GM12875 (cell line): ENCODE results near the gene SKAP1.
A peak's percentile ranks its signal among the peaks of the same experiment; 100 is the strongest.

Experiments used
- H3K4me3 ChIP-seq: one replicate; pipeline ENCODE4 v1.5.1; 2011; ENCODE audit warnings: low read depth, low read length, control low read depth
- TF ChIP-seq, protein P1 (sequence below): IDR thresholded peaks from 2 replicates; pipeline ENCODE4 v1.5.1; 2011; ENCODE audit warnings: low read depth, mild to moderate bottlenecking, control low read depth, inconsistent platforms, low read length, moderate library complexity, borderline replicate concordance; ENCODE audit not compliant: insufficient read depth

Gene SKAP1

DNA sequence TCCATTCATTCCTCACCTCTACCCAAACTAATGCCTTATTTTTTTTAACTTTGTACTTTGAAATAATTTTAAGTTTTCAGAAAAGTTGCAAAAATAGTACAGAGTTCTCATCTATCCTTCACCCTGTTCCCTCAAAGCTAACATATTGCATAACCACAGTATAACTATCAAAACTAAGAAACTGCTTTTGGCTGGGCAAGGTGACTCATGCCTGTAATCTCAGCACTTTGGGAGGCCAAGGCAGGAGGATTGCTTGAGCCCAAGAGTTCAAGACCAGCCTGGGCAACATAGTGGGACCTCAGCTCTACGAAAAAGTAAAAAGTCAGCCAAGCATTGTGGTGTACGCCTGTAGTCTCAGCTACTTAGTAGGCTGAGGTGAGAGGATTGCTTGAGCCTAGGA, 147.7 kb downstream of the SKAP1 start:
- TF ChIP-seq, protein P1, sequence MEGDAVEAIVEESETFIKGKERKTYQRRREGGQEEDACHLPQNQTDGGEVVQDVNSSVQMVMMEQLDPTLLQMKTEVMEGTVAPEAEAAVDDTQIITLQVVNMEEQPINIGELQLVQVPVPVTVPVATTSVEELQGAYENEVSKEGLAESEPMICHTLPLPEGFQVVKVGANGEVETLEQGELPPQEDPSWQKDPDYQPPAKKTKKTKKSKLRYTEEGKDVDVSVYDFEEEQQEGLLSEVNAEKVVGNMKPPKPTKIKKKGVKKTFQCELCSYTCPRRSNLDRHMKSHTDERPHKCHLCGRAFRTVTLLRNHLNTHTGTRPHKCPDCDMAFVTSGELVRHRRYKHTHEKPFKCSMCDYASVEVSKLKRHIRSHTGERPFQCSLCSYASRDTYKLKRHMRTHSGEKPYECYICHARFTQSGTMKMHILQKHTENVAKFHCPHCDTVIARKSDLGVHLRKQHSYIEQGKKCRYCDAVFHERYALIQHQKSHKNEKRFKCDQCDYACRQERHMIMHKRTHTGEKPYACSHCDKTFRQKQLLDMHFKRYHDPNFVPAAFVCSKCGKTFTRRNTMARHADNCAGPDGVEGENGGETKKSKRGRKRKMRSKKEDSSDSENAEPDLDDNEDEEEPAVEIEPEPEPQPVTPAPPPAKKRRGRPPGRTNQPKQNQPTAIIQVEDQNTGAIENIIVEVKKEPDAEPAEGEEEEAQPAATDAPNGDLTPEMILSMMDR, result no peak
- H3K4me3 ChIP-seq, result no peak overlapping the region

DNA sequence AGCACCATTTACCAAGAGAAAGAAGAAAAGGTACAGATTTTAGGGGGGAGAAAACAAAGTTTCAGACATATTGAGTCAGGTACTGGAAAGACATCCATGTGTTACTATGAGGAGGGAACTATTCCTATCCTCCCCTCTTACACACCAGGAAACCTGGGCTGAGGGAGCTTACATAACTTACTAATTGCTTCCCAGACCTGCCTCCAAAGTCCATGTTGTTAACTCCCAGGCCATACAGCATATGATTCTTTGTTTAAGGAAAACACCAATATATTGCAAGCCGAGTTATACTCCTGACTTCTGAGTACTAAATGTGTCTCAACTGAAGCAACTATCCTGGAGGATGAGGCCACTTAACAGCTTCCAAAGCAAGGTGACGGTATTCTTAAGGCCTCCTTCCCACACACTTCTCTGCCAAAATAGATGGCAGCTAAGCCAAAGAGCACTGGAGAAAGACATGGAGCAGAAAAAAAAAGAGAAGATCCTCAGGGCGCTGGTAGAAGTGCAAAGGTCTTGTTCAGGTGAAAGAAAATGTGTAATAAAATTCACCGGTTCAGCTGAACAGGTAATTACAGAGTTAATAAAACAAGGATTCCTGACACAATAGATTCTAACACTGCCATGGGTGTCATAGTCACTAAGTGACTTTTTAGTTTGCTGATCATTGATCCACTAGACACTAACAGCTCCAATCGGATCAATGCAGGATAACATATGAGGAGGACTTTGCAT, 151.1 kb downstream of the SKAP1 start:
- H3K4me3 ChIP-seq, result no peak overlapping the region
- TF ChIP-seq, protein P1, result no peak

DNA sequence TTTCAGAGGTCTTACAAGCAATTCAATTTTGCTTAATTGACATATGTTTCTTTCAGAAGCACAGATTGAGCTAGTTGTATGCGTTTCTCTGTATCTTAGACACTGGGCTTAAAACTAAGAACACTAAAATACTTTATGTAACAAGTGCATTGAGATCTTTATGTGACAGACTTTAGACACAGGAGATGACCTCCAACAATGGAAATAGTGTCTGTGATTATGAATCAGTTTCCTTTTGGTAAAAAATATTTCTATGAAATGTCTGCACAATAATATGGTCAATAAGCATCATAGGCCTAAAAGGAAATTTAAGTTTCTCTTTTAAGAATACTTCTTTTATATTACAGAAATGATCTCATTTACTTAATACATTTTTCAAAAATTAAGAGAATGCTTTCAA, 153.2 kb downstream of the SKAP1 start:
- TF ChIP-seq, protein P1, result no peak
- H3K4me3 ChIP-seq, result no peak overlapping the region

DNA sequence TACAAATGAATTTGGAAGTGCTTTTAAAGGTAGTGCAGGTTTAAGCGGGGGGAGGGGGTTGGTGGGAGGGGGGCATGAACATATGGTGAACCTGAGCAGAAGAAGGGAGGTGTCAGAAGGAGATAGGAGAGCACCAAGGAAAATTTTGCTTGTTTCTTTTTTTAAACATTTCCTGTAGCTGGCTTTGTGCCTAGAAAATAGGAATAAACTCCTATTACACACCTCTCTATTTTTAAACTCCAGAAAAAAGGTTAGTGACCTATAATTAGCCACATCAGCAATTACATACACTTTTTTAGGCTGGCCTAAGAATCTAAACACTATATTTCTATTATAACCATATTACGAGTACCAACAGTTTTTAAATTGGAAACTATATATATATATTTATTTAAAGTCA, 159.1 kb downstream of the SKAP1 start:
- H3K4me3 ChIP-seq, result no peak overlapping the region
- TF ChIP-seq, protein P1, result no peak

DNA sequence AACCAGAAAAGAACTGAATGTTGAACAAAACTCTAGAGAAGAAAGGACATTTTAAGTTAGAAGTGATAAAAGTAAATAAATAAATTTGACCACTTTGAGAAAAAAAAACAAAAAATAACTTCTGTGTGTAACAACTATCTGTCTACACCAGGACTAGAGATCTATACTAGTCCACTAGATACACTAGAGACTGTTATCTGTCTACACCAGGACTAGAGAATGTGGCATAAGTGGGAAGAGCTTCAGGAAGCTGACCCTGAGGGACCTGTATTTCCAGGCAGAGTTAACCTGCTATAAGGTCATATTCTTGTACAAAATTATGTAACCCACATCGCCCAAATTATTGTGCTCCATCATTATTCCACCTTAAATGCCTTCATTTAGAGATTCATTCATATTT, 160.8 kb downstream of the SKAP1 start:
- TF ChIP-seq, protein P1, result no peak

DNA sequence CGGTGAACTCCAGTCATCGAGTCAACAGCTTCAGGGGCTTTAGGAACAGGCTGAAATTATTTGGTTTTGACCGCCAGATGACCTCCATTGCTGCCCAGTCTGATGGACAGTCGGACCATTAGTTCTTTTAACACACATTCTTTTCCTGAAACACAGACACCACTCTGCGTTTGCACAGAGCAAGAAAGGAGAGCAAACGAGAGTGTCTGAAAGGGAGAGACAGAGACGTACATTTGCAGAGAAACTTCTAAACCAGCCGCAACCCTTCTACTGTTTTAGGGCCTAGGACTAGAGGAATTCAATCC, 166.3 kb downstream of the SKAP1 start:
- TF ChIP-seq, protein P1, result no peak
- H3K4me3 ChIP-seq, result no peak overlapping the region

More for the DNA sequence above, 160.8 kb downstream of the SKAP1 start:
- no peak overlapping the region for H3K4me3 ChIP-seq

DNA sequence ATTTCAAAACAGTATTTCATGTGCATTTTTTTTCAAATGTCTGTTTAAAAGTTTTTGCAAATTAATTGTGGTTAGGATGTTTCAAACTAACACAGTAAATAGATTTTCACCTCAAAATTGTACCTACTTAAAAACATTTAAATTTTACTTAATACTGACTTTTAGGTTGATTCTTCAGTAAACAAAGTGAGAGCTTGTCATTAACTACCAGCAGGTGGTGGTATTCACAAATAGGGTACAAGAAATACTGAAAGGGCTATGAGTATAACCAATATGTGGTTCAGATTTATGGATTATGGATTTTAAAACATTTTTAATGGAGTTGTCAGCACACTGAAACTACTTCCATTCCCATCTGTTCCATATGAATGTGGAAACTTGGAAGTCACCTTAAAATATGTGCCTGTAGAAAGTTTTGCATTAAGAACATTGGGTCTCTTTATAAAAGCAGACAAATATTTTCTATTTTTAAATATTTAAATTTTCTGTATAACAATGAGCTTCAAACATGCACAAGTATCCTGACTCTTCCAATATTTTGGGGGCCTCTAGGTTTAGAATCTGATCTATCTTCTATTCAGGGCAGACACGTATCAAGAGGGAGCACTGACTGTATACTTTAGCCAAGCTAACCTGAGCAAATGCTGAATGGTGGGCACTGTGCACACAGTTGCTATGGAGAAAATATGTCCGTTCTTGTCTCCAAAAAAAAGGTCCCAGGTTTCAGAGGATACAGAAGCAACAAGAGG, 166.9 kb downstream of the SKAP1 start:
- TF ChIP-seq, protein P1, result peak; percentile 20; the same call in 1 of the 2 replicates

More for the DNA sequence above, 166.9 kb downstream of the SKAP1 start:
- H3K4me3 ChIP-seq, result no peak overlapping the region
